Forelimb muscle (tissue), 1 donor: Measurements from ENCODE around the gene CLGN. TPM values are rescaled to one million over a fixed set of nuclear protein-coding genes. Genes with fewer than 3 reads are reported as not detected.

Experiments
- polyA plus RNA-seq: library from polyadenylated mRNA; unstranded; fragments of 120-200 nt; gene quantifications from one replicate; pipeline ENCODE4 v1.2.1, GENCODE V29; 2013; ENCODE audit not compliant: insufficient read length

The CLGN gene
- polyA plus RNA-seq, 1 donor: 2.6 TPM

Other genes with a start within 250 kb of the CLGN start
- 39.4 TPM for gene SCOC, start 54.0 kb downstream of the CLGN start, polyA plus RNA-seq
- gene MGAT4D, start 70.6 kb upstream of the CLGN start, polyA plus RNA-seq: not detected
- 19.4 TPM for gene ELMOD2, start 96.5 kb upstream of the CLGN start, polyA plus RNA-seq
- gene UCP1, start 141.3 kb upstream of the CLGN start, polyA plus RNA-seq: not detected